ENCODE measurements around the gene PPFIBP1. TPM values are rescaled to one million over a fixed set of nuclear protein-coding genes. Genes with fewer than 3 reads are reported as not detected.

PPFIBP1 gene
- total and polyA plus RNA-seq, 2 of the 13 experiments (the other 11 are each of a cell fraction or from before 2014, with no cell fraction given): 16.2 to 21.8 TPM

- intact Hi-C loops (cut with micrococcal nuclease; ENCODE audit: unreplicated experiment) (no loop called here), in situ Hi-C loops (cut with HindIII; ENCODE audit: extremely low pct_ligation_motif_present, low pct_unique_long_range_greater_than_20kb) (no loop called here)
- Histone ChIP-seq H3K27ac (ENCODE audit: extremely low read length, insufficient read depth, low read length) (no peak overlapping the region), H4K20me1 (ENCODE audit: insufficient read depth, low read length) (no peaks in the 10 kb centered on the region), H3K4me2 (ENCODE audit: low read depth, low read length) (no peak overlapping the region), H3K4me3 (replicated peaks in 1 of 3; ENCODE audit: insufficient read depth in 1 of 3, low read depth in 2 of 3, low read length in 3 of 3) (no peak overlapping the region), H3K36me3 (replicated peaks in 1 of 2; ENCODE audit: control insufficient read depth in 1 of 2, insufficient read depth in 2 of 2, low read length in 2 of 2) (peaks cover 0 to 3% of the 10 kb centered on the region in 2 experiments; a peak in 1 of 5 replicates), H3K9me3 (ENCODE audit: low read length) (no peaks in the 10 kb centered on the region), H3K4me1 (ENCODE audit: insufficient read depth, low read length) (no peaks in the 10 kb centered on the region), H2AFZ (ENCODE audit: low read length) (no peak overlapping the region), H3K9ac (ENCODE audit: insufficient read depth, low read depth, low read length) (no peak overlapping the region), H3K27me3 (ENCODE audit: control insufficient read depth in 1 of 2, insufficient read depth in 2 of 2, low read length in 2 of 2) (no peaks in the 10 kb centered on the region), H3K79me2 (ENCODE audit: insufficient read depth, low read length) (no peaks in the 10 kb centered on the region)
- FAIRE-seq: no peak
- ChIA-PET POLR2A (no interaction called here), CTCF (ENCODE audit: low intra/inter-chr PET ratio, low total read pairs) (no interaction called here)
- no TSS peak for BruUV-seq (replicated peaks)
- DNase-seq (ENCODE audit: low spot score): no peak
- ATAC-seq: no peak
- no peak for TF ChIP-seq TEAD2 (CRISPR knock-in tag; IDR thresholded peaks at IDR 0.05)
- TF ChIP-seq ZMAT3 (CRISPR knock-in tag; conservative IDR thresholded peaks at IDR 0.05): no peak
- no peak for TF ChIP-seq PHF21A (CRISPR knock-in tag; IDR thresholded peaks at IDR 0.05)
- TF ChIP-seq U2AF2 (IDR thresholded peaks at IDR 0.05; ENCODE audit: low read depth, low read length): no peak
- TF ChIP-seq REL (CRISPR knock-in tag; conservative IDR thresholded peaks at IDR 0.05): no peak
- no peak for TF ChIP-seq ZNF550 (CRISPR knock-in tag; IDR thresholded peaks at IDR 0.05; ENCODE audit: borderline replicate concordance)
- TF ChIP-seq ELF1 (CRISPR knock-in tag; IDR thresholded peaks at IDR 0.05): no peak
- no peak for TF ChIP-seq TFAP4 (IDR thresholded peaks at IDR 0.05; ENCODE audit: borderline replicate concordance, low read depth)
- TF ChIP-seq NFYC (CRISPR knock-in tag; IDR thresholded peaks at IDR 0.05): no peak
- no peak for TF ChIP-seq ZBTB25 (CRISPR knock-in tag; IDR thresholded peaks at IDR 0.05)
- no peak for TF ChIP-seq ZNF510 (CRISPR knock-in tag; IDR thresholded peaks at IDR 0.05; ENCODE audit: low read depth)
- TF ChIP-seq PAF1 (CRISPR knock-in tag; IDR thresholded peaks at IDR 0.05): no peak
- TF ChIP-seq ZNF234 (CRISPR knock-in tag; conservative IDR thresholded peaks at IDR 0.05): no peak
- TF ChIP-seq ZBTB26 (CRISPR knock-in tag; IDR thresholded peaks at IDR 0.05; ENCODE audit: borderline replicate concordance): no peak
- no peak for TF ChIP-seq GATAD1 (CRISPR knock-in tag; IDR thresholded peaks at IDR 0.05)
- no peak for TF ChIP-seq ZNF784 (CRISPR knock-in tag; IDR thresholded peaks at IDR 0.05; ENCODE audit: borderline replicate concordance)
- TF ChIP-seq ZEB1 (IDR thresholded peaks at IDR 0.05; ENCODE audit: insufficient replicate concordance, low read depth): no peak
- no peak for TF ChIP-seq MYPOP (CRISPR knock-in tag; IDR thresholded peaks at IDR 0.05)
- TF ChIP-seq CHD2 (IDR thresholded peaks at IDR 0.05; ENCODE audit: low read depth, low read length): no peak
- 95% methylated on average over 5 of the region's 5 CpGs for WGBS (ENCODE audit: low lambda C conversion rate)
Observed at GRCh38 chr12:27592548-27592947, 68.5 kb downstream of the PPFIBP1 start.
